ENCODE data around the gene TOMM40.
"Not testable (repeated sequence)": the region's sequence is repeated elsewhere in the genome, so short reads cannot be mapped to it uniquely, and the experiment has no call there.

TOMM40 gene

GRCh38 chr19:44872661-44873060 lies 18.4 kb upstream of the TOMM40 start:
- no peak for DNase-seq

GRCh38 chr19:44874317-44874716 lies 16.7 kb upstream of the TOMM40 start:
- no peak for DNase-seq

GRCh38 chr19:44875666-44876451 lies 15.2 kb upstream of the TOMM40 start:
- no peak for DNase-seq

- no peak for DNase-seq
Observed at GRCh38 chr19:44876930-44877535, 14.0 kb upstream of the TOMM40 start.

- DNase-seq = no peak
Observed at GRCh38 chr19:44878120-44878865, 12.8 kb upstream of the TOMM40 start.

GRCh38 chr19:44879309-44880065 lies 11.6 kb upstream of the TOMM40 start:
- DNase-seq = no peak

GRCh38 chr19:44882063-44882462 lies 9.0 kb upstream of the TOMM40 start:
- DNase-seq = no peak

- not testable (repeated sequence) for DNase-seq
Observed at GRCh38 chr19:44882619-44883397, 8.2 kb upstream of the TOMM40 start.

GRCh38 chr19:44883922-44884321 lies 7.1 kb upstream of the TOMM40 start:
- DNase-seq = no peak

GRCh38 chr19:44884566-44884965 lies 6.5 kb upstream of the TOMM40 start:
- DNase-seq = no peak

- DNase-seq = no peak
Observed at GRCh38 chr19:44886141-44886540, 4.9 kb upstream of the TOMM40 start.

GRCh38 chr19:44887648-44888047 lies 3.4 kb upstream of the TOMM40 start:
- no peak for DNase-seq

GRCh38 chr19:44888335-44888734 lies 2.7 kb upstream of the TOMM40 start:
- not testable (repeated sequence) for DNase-seq

- DNase-seq = no peak
Observed at GRCh38 chr19:44889830-44890365, 1.2 kb upstream of the TOMM40 start.

- peak; percentile 99 for DNase-seq
Observed at GRCh38 chr19:44890366-44891015, 563 bp upstream of the TOMM40 start.

GRCh38 chr19:44892932-44893331 lies 1.9 kb downstream of the TOMM40 start:
- no peak for DNase-seq

- DNase-seq = no peak
Observed at GRCh38 chr19:44893332-44894051, 2.4 kb downstream of the TOMM40 start.

- no peak for DNase-seq
Observed at GRCh38 chr19:44894052-44894400, 3.0 kb downstream of the TOMM40 start.

GRCh38 chr19:44894946-44895345 lies 3.9 kb downstream of the TOMM40 start:
- DNase-seq = no peak

- DNase-seq = no peak
Observed at GRCh38 chr19:44897835-44898234, 6.8 kb downstream of the TOMM40 start.
